ENCODE results near the gene FBXO9. TPM values are rescaled to one million over a fixed set of nuclear protein-coding genes. Genes with fewer than 3 reads are reported as not detected.

The FBXO9 gene
- total and polyA plus RNA-seq, 2 of the 8 experiments (the other 6 are each of a cell fraction or from before 2014, with no cell fraction given), result 41.3 to 50.9 TPM

DNA sequence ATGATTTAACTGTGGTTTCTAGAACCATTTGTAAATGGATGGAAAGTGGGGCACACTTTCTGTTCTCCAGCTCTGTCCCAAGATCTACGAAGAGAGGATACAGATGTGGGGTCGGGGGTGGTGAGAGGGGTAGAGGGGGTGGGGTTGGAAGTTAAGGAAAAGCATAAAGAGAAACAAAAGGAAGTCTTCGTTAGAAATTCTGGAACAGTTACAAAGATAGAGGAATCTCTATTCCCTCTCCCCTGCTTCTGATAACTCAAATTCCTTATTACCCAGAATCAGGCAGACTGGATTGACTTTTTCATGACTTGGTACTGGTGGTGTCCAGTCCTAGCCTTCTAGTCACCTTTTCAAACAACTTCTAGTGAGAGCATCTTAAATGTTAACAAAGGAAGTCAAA is 78.5 kb downstream of the FBXO9 start:
- FAIRE-seq, result no peak
- no peaks in the 10 kb centered on the region for H3K79me1 ChIP-seq (ENCODE audit: low read depth, low read length)
- no peak for TF ChIP-seq EZH2 (IDR thresholded peaks at IDR 0.05; ENCODE audit: low read depth, low read length, severe bottlenecking)
- no peak for TF ChIP-seq NANOG (IDR thresholded peaks at IDR 0.05; ENCODE audit: insufficient read depth, low read depth, low read length, poor library complexity, severe bottlenecking)
- no peak for TF ChIP-seq YY1 (IDR thresholded peaks at IDR 0.05; ENCODE audit: low read depth, low read length)
- TF ChIP-seq GABPA (IDR thresholded peaks at IDR 0.05; ENCODE audit: borderline replicate concordance, insufficient read depth, low read length), result no peak
- TF ChIP-seq BRCA1 (IDR thresholded peaks at IDR 0.05; ENCODE audit: low read depth, low read length), result no peak
- no peak for TF ChIP-seq BCL11A (IDR thresholded peaks at IDR 0.05; ENCODE audit: low read depth in 2 of 2, low read length in 2 of 2)
- no peak for TF ChIP-seq HDAC6 (IDR thresholded peaks at IDR 0.05; ENCODE audit: low read depth, low read length)
- TF ChIP-seq MAFK (IDR thresholded peaks at IDR 0.05; ENCODE audit: low read depth, low read length), result no peak
- TF ChIP-seq BACH1 (IDR thresholded peaks at IDR 0.05; ENCODE audit: low read length), result no peak
- TF ChIP-seq POLR2AphosphoS5 (IDR thresholded peaks at IDR 0.05; ENCODE audit: low read depth, low read length), result no peak
- no peak for TF ChIP-seq RFX5 (IDR thresholded peaks at IDR 0.05; ENCODE audit: borderline replicate concordance, low read depth, low read length)
- TF ChIP-seq SP1 (IDR thresholded peaks at IDR 0.05; ENCODE audit: low read depth, low read length), result no peak
- TF ChIP-seq NRF1 (IDR thresholded peaks at IDR 0.05; ENCODE audit: low read depth, low read length), result no peak
- no peak for TF ChIP-seq TEAD4 (IDR thresholded peaks at IDR 0.05; ENCODE audit: low read depth, low read length)
- no peak for TF ChIP-seq CEBPB (IDR thresholded peaks at IDR 0.05; ENCODE audit: low read depth, low read length)
- no peak for TF ChIP-seq RBBP5 (IDR thresholded peaks at IDR 0.05; ENCODE audit: borderline replicate concordance, low read depth, low read length)
- TF ChIP-seq SP2 (IDR thresholded peaks at IDR 0.05; ENCODE audit: low read length), result no peak

More for the DNA sequence above, 78.5 kb downstream of the FBXO9 start:
- H3K27ac ChIP-seq (ENCODE audit: low read depth, low read length), result no peak overlapping the region
- no peak for DNase-seq (ENCODE audit: low read depth in 1 of 2, low spot score in 2 of 2)
- no peak overlapping the region for H2BK12ac ChIP-seq (ENCODE audit: low read depth, low read length)
- no peak overlapping the region for H3K56ac ChIP-seq (replicated peaks; ENCODE audit: insufficient read length, low read depth, low read length)
- no peaks in the 10 kb centered on the region for H3K79me2 ChIP-seq (ENCODE audit: control insufficient read depth in 1 of 2, insufficient read depth in 2 of 2, low read length in 2 of 2)
- H3K23ac ChIP-seq (ENCODE audit: insufficient read length), result no peak overlapping the region
- CTCF ChIA-PET (ENCODE audit: partially characterized antibody), result interaction anchor here (1.3 kb wide), 1 partner anchor 8 kb away, joined by 11 read pairs; no protein-coding TSS in a partner anchor
- H3K4me2 ChIP-seq (ENCODE audit: insufficient read depth in 1 of 2, low read depth in 2 of 2, low read length in 2 of 2), result no peak overlapping the region
- no peak overlapping the region for H3K14ac ChIP-seq (ENCODE audit: insufficient read length)
- H3K9ac ChIP-seq (replicated peaks in 1 of 4; ENCODE audit: extremely low read depth in 1 of 4, low read depth in 3 of 4, low read length in 3 of 4), result no peak overlapping the region
- no peaks in the 10 kb centered on the region for H3K9me3 ChIP-seq (ENCODE audit: insufficient read depth in 2 of 2, low read depth in 1 of 2, low read length in 1 of 2)
- POLR2A ChIA-PET (ENCODE audit: partially characterized antibody), result no interaction called here
- H2AFZ ChIP-seq (ENCODE audit: low read length), result no peak overlapping the region
- 62 to 100% methylated on average over 1 to 3 of the region's 3 CpGs for WGBS, 2 experiments (ENCODE audit: extremely low coverage in 1 of 2, insufficient coverage in 1 of 2, insufficient read length in 1 of 2, insufficient replicate concordance in 2 of 2, low coverage in 1 of 2, low lambda C conversion rate in 2 of 2, missing lambda C conversion rate in 1 of 2)
- no peak overlapping the region for H2BK5ac ChIP-seq (ENCODE audit: low read depth, low read length)
- no peak overlapping the region for H3K4me3 ChIP-seq (ENCODE audit: extremely low read depth in 1 of 4, insufficient read depth in 2 of 4, low read depth in 3 of 4, low read length in 4 of 4)
- no peak overlapping the region for H3K18ac ChIP-seq (ENCODE audit: extremely low read depth, low read length)
- no peak overlapping the region for H2AK5ac ChIP-seq (ENCODE audit: low read depth, low read length)
- H3K4ac ChIP-seq (replicated peaks; ENCODE audit: insufficient read length, low read depth, low read length), result no peak overlapping the region
- H4K8ac ChIP-seq (ENCODE audit: extremely low read depth, insufficient read depth, low read length), result no peak overlapping the region
- no peaks in the 10 kb centered on the region for H3K27me3 ChIP-seq (replicated peaks in 1 of 4; ENCODE audit: control insufficient read depth in 3 of 4, extremely low read depth in 1 of 4, insufficient read depth in 3 of 4, low read length in 3 of 4)
- no peaks in the 10 kb centered on the region for H4K20me1 ChIP-seq (replicated peaks in 1 of 2; ENCODE audit: control insufficient read depth in 1 of 2, insufficient read depth in 2 of 2, low read length in 2 of 2)
- no peak overlapping the region for H2BK120ac ChIP-seq (replicated peaks; ENCODE audit: low read depth, low read length)
- no peaks in the 10 kb centered on the region for H3K36me3 ChIP-seq (ENCODE audit: control insufficient read depth in 2 of 4, insufficient read depth in 4 of 4, low read length in 3 of 4)
- H4K91ac ChIP-seq (replicated peaks; ENCODE audit: insufficient read length, low read length), result no peak overlapping the region
- no peak overlapping the region for H4K5ac ChIP-seq (ENCODE audit: insufficient read length, low read depth, low read length)
- H3K4me1 ChIP-seq (replicated peaks in 1 of 4; ENCODE audit: control insufficient read depth in 3 of 4, insufficient read depth in 4 of 4, low read length in 3 of 4), result peaks cover 0 to 4% (median 0%) of the 10 kb centered on the region in 4 experiments; a peak in 2 of 7 replicates
- no peak overlapping the region for H2BK20ac ChIP-seq (ENCODE audit: low read length)
- no peak overlapping the region for H2BK15ac ChIP-seq (ENCODE audit: low read length)
- no peaks in the 10 kb centered on the region for H3K23me2 ChIP-seq (ENCODE audit: low read depth, low read length)
